Loucy (cell line): Measurements from ENCODE around the gene MYO10.

Source experiments
- H2AFZ ChIP-seq: fragments of 200-600 bp; sonication (generic); 2 replicates; pipeline ENCODE4 v1.6.0; 2016; ENCODE audit warnings: antibody characterized with exemption, mild to moderate bottlenecking, low read length, moderate library complexity
- H3F3A ChIP-seq: fragments of 200-600 bp; 2 replicates; pipeline ENCODE4 v1.6.0; 2016; ENCODE audit warnings: antibody characterized with exemption, low read depth, mild to moderate bottlenecking
- H3K27me3 ChIP-seq: fragments of 200-600 bp; sonication (generic); 2 replicates; pipeline ENCODE4 v1.6.1; 2014; ENCODE audit warnings: low read length, mild to moderate bottlenecking; ENCODE audit not compliant: insufficient read depth, poor library complexity, severe bottlenecking
- H3K36me3 ChIP-seq: fragments of 200-600 bp; sonication (generic); 2 replicates; pipeline ENCODE4 v1.6.1; 2016; ENCODE audit warnings: low read length; ENCODE audit not compliant: insufficient read depth
- H3K4me1 ChIP-seq: fragments of 200-600 bp; sonication (generic); 2 replicates; pipeline ENCODE4 v1.5.1; 2014; ENCODE audit warnings: low read length, mild to moderate bottlenecking; ENCODE audit not compliant: insufficient read depth, poor library complexity, severe bottlenecking
- H3K4me2 ChIP-seq: fragments of 200-600 bp; sonication (generic); 2 replicates; pipeline ENCODE4 v1.6.0; 2014; ENCODE audit warnings: antibody characterized with exemption, low read length, low read depth, mild to moderate bottlenecking; ENCODE audit not compliant: poor library complexity, severe bottlenecking
- H3K4me3 ChIP-seq: fragments of 200-600 bp; sonication (generic); 2 replicates; pipeline ENCODE4 v1.5.1; 2014; ENCODE audit warnings: low read length, mild to moderate bottlenecking, mixed read lengths; ENCODE audit not compliant: poor library complexity, severe bottlenecking
- H3K79me2 ChIP-seq: fragments of 200-600 bp; sonication (generic); 2 replicates; pipeline ENCODE4 v1.6.1; 2014; ENCODE audit warnings: low read length; ENCODE audit not compliant: insufficient read depth
- H3K9ac ChIP-seq: fragments of 200-600 bp; sonication (generic); 2 replicates; pipeline ENCODE4 v1.6.0; 2014; ENCODE audit warnings: mild to moderate bottlenecking, low read depth, low read length, moderate library complexity; ENCODE audit not compliant: poor library complexity, severe bottlenecking
- H3K9me2 ChIP-seq: fragments of 200-600 bp; sonication (generic); replicated peaks from 2 replicates; pipeline ENCODE4 v1.6.1; 2016; ENCODE audit warnings: low read depth, low read length, mixed read lengths
- H3K9me3 ChIP-seq: fragments of 200-600 bp; sonication (generic); 2 replicates; pipeline ENCODE4 v1.6.1; 2014; ENCODE audit warnings: mild to moderate bottlenecking, antibody characterized with exemption, low read length, low read depth; ENCODE audit not compliant: insufficient read depth
- H4K20me1 ChIP-seq: fragments of 200-600 bp; sonication (generic); 2 replicates; pipeline ENCODE4 v1.6.0; 2014; ENCODE audit warnings: antibody characterized with exemption, low read length, mild to moderate bottlenecking; ENCODE audit not compliant: insufficient read depth, poor library complexity, severe bottlenecking
- CTCF ChIP-seq: fragments of 200-600 bp; sonication (generic); conservative IDR thresholded peaks from 2 replicates; pipeline ENCODE4 v1.5.1; 2014; ENCODE audit warnings: mild to moderate bottlenecking, antibody characterized with exemption, low read length
- EZH2phosphoT487 ChIP-seq: fragments of 200-600 bp; IDR thresholded peaks from 2 replicates; pipeline ENCODE4 v1.6.1; 2018; ENCODE audit warnings: antibody characterized with exemption, mild to moderate bottlenecking, moderate library complexity, borderline replicate concordance

Gene MYO10

GRCh38 chr5:16897284-16897704 lies 38.8 kb downstream of the MYO10 start:
- no peak overlapping the region for H3K4me3 ChIP-seq
- H3K9me2 ChIP-seq = no peaks in the 10 kb centered on the region
- H3K9me3 ChIP-seq = no peaks in the 10 kb centered on the region; the same call in 1 of the 2 replicates
- no peaks in the 10 kb centered on the region for H3K79me2 ChIP-seq
- H3K36me3 ChIP-seq = no peaks in the 10 kb centered on the region
- TF ChIP-seq EZH2phosphoT487 (no peak), CTCF (no peak)
- H3K9ac ChIP-seq = no peak overlapping the region
- H3K4me1 ChIP-seq = no peaks in the 10 kb centered on the region
- H3K4me2 ChIP-seq = no peak overlapping the region
- H3F3A ChIP-seq = no peaks in the 10 kb centered on the region
- no peaks in the 10 kb centered on the region for H4K20me1 ChIP-seq
- no peak overlapping the region for H2AFZ ChIP-seq
- H3K27me3 ChIP-seq = no peaks in the 10 kb centered on the region

- no peak overlapping the region for H3K4me2 ChIP-seq
- no peak overlapping the region for H2AFZ ChIP-seq
- no peaks in the 10 kb centered on the region for H3K36me3 ChIP-seq
- H3K9me3 ChIP-seq = no peaks in the 10 kb centered on the region; the same call in 1 of the 2 replicates
- no peaks in the 10 kb centered on the region for H4K20me1 ChIP-seq
- no peaks in the 10 kb centered on the region for H3K79me2 ChIP-seq
- no peaks in the 10 kb centered on the region for H3F3A ChIP-seq
- no peak overlapping the region for H3K4me3 ChIP-seq
- TF ChIP-seq EZH2phosphoT487 (no peak), CTCF (no peak)
- H3K9me2 ChIP-seq = no peaks in the 10 kb centered on the region
- no peak overlapping the region for H3K9ac ChIP-seq
- no peaks in the 10 kb centered on the region for H3K4me1 ChIP-seq
- H3K27me3 ChIP-seq = no peaks in the 10 kb centered on the region
Observed at GRCh38 chr5:16896767-16897166, 39.3 kb downstream of the MYO10 start.

GRCh38 chr5:16894236-16895057 lies 41.6 kb downstream of the MYO10 start:
- Histone ChIP-seq H4K20me1 (no peaks in the 10 kb centered on the region), H3K4me3 (no peak overlapping the region), H2AFZ (no peak overlapping the region), H3K4me2 (no peak overlapping the region), H3K4me1 (no peaks in the 10 kb centered on the region), H3K79me2 (no peaks in the 10 kb centered on the region), H3K27me3 (no peaks in the 10 kb centered on the region), H3F3A (no peaks in the 10 kb centered on the region), H3K36me3 (no peaks in the 10 kb centered on the region), H3K9ac (no peak overlapping the region), H3K9me2 (no peaks in the 10 kb centered on the region), H3K9me3 (no peaks in the 10 kb centered on the region; the same call in 1 of the 2 replicates)
- no peak for TF ChIP-seq EZH2phosphoT487
- TF ChIP-seq CTCF = no peak
